ENCODE measurements around the gene RTN4IP1. TPM values are rescaled to one million over a fixed set of nuclear protein-coding genes. Genes with fewer than 3 reads are reported as not detected.
"Not testable (repeated sequence)": the region's sequence is repeated elsewhere in the genome, so short reads cannot be mapped to it uniquely, and the experiment has no call there.

The RTN4IP1 gene
- total and polyA plus RNA-seq, 11 donors, result 6.9 to 23.3 (median 13.6) TPM

DNA sequence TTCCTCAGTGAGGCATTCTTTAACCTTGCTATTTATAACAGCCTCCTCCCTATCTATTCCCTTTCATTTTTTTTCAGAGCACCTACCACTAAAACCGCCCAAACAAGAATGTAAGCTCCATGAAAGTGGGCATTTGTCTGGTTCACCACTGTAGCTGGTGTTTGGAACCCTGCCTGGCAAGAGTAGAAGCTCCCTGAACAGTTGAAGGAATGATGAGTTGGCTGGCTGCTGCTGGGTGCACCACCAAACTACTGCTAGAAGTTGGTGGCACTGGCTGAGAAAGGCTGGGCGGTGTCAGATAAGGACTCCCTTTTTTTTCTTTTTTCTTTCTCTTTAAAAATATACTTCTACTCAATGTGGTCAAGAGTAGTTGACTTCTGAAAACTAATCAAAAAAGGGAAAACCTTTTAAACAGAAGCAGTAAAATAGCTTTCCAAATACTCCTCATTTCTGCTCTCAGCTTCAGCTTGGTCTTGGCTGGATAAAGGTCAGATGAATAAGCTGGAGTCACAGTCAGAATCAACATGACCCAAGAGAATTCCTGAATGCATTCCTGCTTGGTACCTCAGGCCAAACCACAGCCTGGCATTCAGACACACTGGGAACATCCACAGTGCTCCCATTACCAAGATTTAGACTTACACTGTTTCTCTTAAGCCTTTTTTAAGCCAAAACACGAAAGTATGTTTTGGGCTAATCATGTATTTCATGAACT is 38.0 kb downstream of the RTN4IP1 start:
- ATAC-seq (no peak), DNase-seq (no peak)
- TF ChIP-seq, protein P1, sequence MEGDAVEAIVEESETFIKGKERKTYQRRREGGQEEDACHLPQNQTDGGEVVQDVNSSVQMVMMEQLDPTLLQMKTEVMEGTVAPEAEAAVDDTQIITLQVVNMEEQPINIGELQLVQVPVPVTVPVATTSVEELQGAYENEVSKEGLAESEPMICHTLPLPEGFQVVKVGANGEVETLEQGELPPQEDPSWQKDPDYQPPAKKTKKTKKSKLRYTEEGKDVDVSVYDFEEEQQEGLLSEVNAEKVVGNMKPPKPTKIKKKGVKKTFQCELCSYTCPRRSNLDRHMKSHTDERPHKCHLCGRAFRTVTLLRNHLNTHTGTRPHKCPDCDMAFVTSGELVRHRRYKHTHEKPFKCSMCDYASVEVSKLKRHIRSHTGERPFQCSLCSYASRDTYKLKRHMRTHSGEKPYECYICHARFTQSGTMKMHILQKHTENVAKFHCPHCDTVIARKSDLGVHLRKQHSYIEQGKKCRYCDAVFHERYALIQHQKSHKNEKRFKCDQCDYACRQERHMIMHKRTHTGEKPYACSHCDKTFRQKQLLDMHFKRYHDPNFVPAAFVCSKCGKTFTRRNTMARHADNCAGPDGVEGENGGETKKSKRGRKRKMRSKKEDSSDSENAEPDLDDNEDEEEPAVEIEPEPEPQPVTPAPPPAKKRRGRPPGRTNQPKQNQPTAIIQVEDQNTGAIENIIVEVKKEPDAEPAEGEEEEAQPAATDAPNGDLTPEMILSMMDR (IDR thresholded peaks at IDR 0.05), result no peak
- no peak for TF ChIP-seq POLR2A (IDR thresholded peaks at IDR 0.05)
- H3K4me1 ChIP-seq, result peaks cover 0 to 8% (median 0%) of the 10 kb centered on the region in 12 donors
- no peak overlapping the region for H3K4me3 ChIP-seq
- H3K27me3 ChIP-seq, result no peaks in the 10 kb centered on the region
- WGBS, 4 donors, result 90 to 95% (median 94%) methylated on average over 3 of the region's 3 CpGs
- H3K36me3 ChIP-seq, result peaks cover 0 to 43% (median 11%) of the 10 kb centered on the region in 9 donors
- no peak overlapping the region for H3K27ac ChIP-seq
- intact Hi-C loops (cut with DNase I), result no loop called here
- no peaks in the 10 kb centered on the region for H3K9me3 ChIP-seq

DNA sequence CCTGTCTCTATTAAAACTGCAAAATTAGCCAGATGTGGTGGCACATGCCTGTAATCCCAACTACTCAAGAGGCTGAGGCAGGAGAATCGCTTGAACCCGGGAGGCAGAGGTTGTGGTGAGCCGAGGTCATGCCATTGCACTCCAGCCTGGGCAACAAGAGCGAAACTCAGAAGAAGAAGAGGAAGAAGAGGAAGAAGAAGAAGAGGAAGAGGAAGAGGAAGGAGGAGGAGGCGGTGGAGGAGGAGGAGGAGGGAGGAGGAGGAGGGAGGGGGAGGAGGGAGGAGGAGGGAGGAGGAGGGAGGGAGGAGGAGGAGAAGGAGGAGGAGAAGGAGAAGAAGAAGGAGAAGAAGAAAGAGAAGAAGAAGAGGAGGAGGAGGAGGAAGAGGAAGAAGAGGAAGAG is 40.4 kb downstream of the RTN4IP1 start:
- H3K4me3 ChIP-seq; H3K4me1 ChIP-seq; DNase-seq; ATAC-seq; H3K27me3 ChIP-seq; H3K9me3 ChIP-seq; intact Hi-C loops (cut with DNase I); H3K27ac ChIP-seq: not testable (repeated sequence)
- WGBS, 4 donors, result 74 to 84% (median 81%) methylated on average over 4 to 5 of the region's 5 CpGs
- peaks cover 0 to 55% (median 23%) of the 10 kb centered on the region in 9 donors for H3K36me3 ChIP-seq

DNA sequence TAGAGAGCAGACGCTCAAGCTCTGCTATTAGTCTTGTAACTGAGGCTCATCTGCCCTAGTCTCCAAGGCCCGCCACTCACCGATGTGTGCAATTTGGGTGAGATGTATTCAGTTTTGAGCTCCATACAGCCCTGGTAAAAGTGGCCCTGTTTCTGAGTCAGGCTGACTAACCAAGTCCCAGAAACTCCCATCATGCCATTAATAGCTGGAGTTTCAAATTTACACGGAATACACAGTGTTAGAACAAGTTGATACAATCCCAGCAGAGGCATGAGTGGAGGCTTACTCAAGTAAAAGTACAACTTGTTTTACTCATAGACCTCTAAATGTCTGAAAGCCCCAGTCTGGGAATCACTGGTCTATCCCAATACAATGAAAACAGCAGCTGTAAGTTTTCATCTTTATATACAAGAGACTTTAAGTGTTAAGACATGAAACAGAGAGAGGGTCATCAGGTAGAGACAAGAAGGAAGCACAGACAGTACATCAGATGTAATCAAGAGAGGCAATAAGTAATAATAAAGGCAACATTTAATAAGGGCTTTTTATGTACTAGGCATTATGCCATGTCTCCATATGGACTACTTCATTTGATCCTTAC is 42.4 kb downstream of the RTN4IP1 start:
- ATAC-seq, result no peak
- Histone ChIP-seq H3K9me3 (no peaks in the 10 kb centered on the region), H3K27ac (no peak overlapping the region), H3K27me3 (no peaks in the 10 kb centered on the region), H3K36me3 (peaks cover 0 to 69% (median 37%) of the 10 kb centered on the region in 9 donors), H3K4me1 (peaks cover 0 to 8% (median 0%) of the 10 kb centered on the region in 12 donors), H3K4me3 (no peak overlapping the region)
- WGBS, 4 donors, result 93 to 97% (median 95%) methylated on average over 4 of the region's 4 CpGs
- TF ChIP-seq POLR2A (IDR thresholded peaks at IDR 0.05), result no peak
- TF ChIP-seq, protein P1 (IDR thresholded peaks at IDR 0.05), result no peak
- intact Hi-C loops (cut with DNase I), result no loop called here
- no peak for DNase-seq

DNA sequence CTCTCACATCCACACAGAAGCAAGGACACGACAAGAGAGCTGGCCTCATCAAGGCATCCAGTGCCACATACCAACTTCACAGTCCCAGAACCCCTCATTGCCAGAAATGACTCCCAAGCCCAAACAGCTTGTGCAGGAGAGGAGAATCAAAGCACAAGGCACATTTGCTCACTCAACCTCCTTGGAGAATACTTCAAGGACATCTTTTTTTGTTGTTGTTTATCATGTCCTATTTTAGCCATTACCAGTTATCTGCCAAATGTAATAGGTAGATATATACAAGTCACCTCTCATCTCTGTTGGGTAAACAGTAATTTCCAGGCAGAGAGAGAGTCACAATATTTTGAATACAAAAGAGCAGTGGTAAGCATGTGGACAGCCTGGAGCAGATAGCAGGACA is 47.8 kb downstream of the RTN4IP1 start:
- H3K4me1 ChIP-seq, result peaks cover 0 to 5% (median 0%) of the 10 kb centered on the region in 12 donors
- 41 to 68% (median 62%) methylated on average over 1 of the region's 1 CpG for WGBS, 4 donors
- TF ChIP-seq, protein P1 (IDR thresholded peaks at IDR 0.05), result no peak
- ATAC-seq (peak in 1 of 4 donors; percentile 41), DNase-seq (no peak)
- H3K27ac ChIP-seq, result no peak overlapping the region
- intact Hi-C loops (cut with DNase I), result no loop called here
- H3K36me3 ChIP-seq, result peaks cover 0 to 81% (median 27%) of the 10 kb centered on the region in 9 donors
- H3K27me3 ChIP-seq, result no peaks in the 10 kb centered on the region
- no peaks in the 10 kb centered on the region for H3K9me3 ChIP-seq
- H3K4me3 ChIP-seq, result no peak overlapping the region
